Subcutaneous abdominal adipose tissue (tissue), 5 donors: ENCODE data around the gene B3GALT2.

Experiments used
- H3K27ac ChIP-seq: one replicate; pipeline ENCODE4 v1.7.0; 2013; ENCODE audit warnings: low read depth, mild to moderate bottlenecking, inconsistent platforms, low read length, moderate library complexity
- H3K27me3 ChIP-seq, 5 donors: one replicate each; pipeline ENCODE4 v1.7.0; 2013; ENCODE audit warnings: low read length in 5 of 5, inconsistent platforms in 1 of 5; ENCODE audit not compliant: control insufficient read depth in 5 of 5, insufficient read depth in 4 of 5
- H3K36me3 ChIP-seq, 5 donors: one replicate each; pipeline ENCODE4 v1.7.0; 2013; ENCODE audit warnings: low read length in 5 of 5; ENCODE audit not compliant: control insufficient read depth in 5 of 5, insufficient read depth in 5 of 5
- H3K4me1 ChIP-seq, 5 donors: one replicate each; pipeline ENCODE4 v1.7.0; 2013; ENCODE audit warnings: low read length in 5 of 5, mild to moderate bottlenecking in 3 of 5, moderate library complexity in 1 of 5; ENCODE audit not compliant: control insufficient read depth in 5 of 5, insufficient read depth in 5 of 5
- H3K4me3 ChIP-seq, 5 donors: one replicate each; pipeline ENCODE4 v1.7.0; 2013; ENCODE audit warnings: low read length in 5 of 5, low read depth in 1 of 5
- H3K9ac ChIP-seq, 5 donors: one replicate each; pipeline ENCODE4 v1.7.0; 2013; ENCODE audit warnings: low read length in 5 of 5, mild to moderate bottlenecking in 4 of 5, moderate library complexity in 3 of 5
- H3K9me3 ChIP-seq, 5 donors: one replicate each; pipeline ENCODE4 v1.7.0; 2013; ENCODE audit warnings: low read length in 5 of 5; ENCODE audit not compliant: control insufficient read depth in 5 of 5
- donor health status: healthy.
- donor health status: healthy.
- donor health status: healthy.
- donor health status: healthy.
- donor health status: healthy.

Gene B3GALT2

GRCh38 chr1:193144999-193145398 lies 41.4 kb downstream of the B3GALT2 start:
- Histone ChIP-seq H3K9me3 (no peaks in the 10 kb centered on the region), H3K27me3 (no peaks in the 10 kb centered on the region), H3K36me3 (peaks cover 39 to 50% (median 41%) of the 10 kb centered on the region in 5 donors), H3K9ac (no peak overlapping the region), H3K4me1 (peaks cover 0 to 4% (median 2%) of the 10 kb centered on the region in 5 donors), H3K27ac (no peak overlapping the region), H3K4me3 (no peak overlapping the region)

GRCh38 chr1:193144361-193144938 lies 42.0 kb downstream of the B3GALT2 start:
- H3K4me1 ChIP-seq = peaks cover 0 to 4% (median 2%) of the 10 kb centered on the region in 5 donors
- peaks cover 43 to 54% (median 45%) of the 10 kb centered on the region in 5 donors for H3K36me3 ChIP-seq
- H3K4me3 ChIP-seq = no peak overlapping the region
- no peaks in the 10 kb centered on the region for H3K9me3 ChIP-seq
- no peaks in the 10 kb centered on the region for H3K27me3 ChIP-seq
- H3K27ac ChIP-seq = no peak overlapping the region
- H3K9ac ChIP-seq = no peak overlapping the region

- Histone ChIP-seq H3K9ac (no peak overlapping the region), H3K27ac (no peak overlapping the region), H3K4me1 (peaks cover 0 to 4% (median 2%) of the 10 kb centered on the region in 5 donors), H3K27me3 (no peaks in the 10 kb centered on the region), H3K36me3 (peaks cover 42 to 57% (median 44%) of the 10 kb centered on the region in 5 donors), H3K4me3 (no peak overlapping the region), H3K9me3 (no peaks in the 10 kb centered on the region)
Observed at GRCh38 chr1:193143285-193143684, 43.1 kb downstream of the B3GALT2 start.

DNA sequence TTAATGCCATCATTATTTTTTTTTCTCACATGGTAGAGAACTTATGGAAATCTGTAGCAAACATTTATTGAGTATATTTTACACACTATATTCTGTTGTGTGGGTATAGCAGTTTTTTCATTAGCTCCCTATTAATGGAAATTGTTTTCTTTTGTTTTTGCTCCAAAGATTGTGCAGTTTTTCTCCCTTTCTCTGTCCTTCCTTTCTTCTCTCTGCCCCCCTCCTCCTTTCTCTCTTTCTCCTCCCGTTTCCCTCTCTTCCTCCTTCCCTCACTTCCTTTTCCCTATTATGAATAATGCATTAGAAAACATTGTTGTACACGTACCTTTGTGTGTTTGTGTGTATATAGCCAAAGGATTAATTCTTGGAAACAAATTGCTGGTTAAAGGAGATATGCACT lies 44.0 kb downstream of the B3GALT2 start:
- no peak overlapping the region for H3K9ac ChIP-seq
- H3K27me3 ChIP-seq = no peaks in the 10 kb centered on the region
- no peak overlapping the region for H3K4me3 ChIP-seq
- H3K4me1 ChIP-seq = peaks cover 0 to 4% (median 2%) of the 10 kb centered on the region in 5 donors
- no peak overlapping the region for H3K27ac ChIP-seq
- peaks cover 38 to 57% (median 45%) of the 10 kb centered on the region in 5 donors for H3K36me3 ChIP-seq
- H3K9me3 ChIP-seq = no peaks in the 10 kb centered on the region

- Histone ChIP-seq H3K9me3 (no peaks in the 10 kb centered on the region), H3K4me3 (no peak overlapping the region), H3K27me3 (no peaks in the 10 kb centered on the region), H3K36me3 (peaks cover 38 to 53% (median 47%) of the 10 kb centered on the region in 5 donors), H3K4me1 (peaks cover 0 to 4% (median 2%) of the 10 kb centered on the region in 5 donors), H3K27ac (no peak overlapping the region), H3K9ac (no peak overlapping the region)
Observed at GRCh38 chr1:193141804-193142203, 44.6 kb downstream of the B3GALT2 start.

- Histone ChIP-seq H3K4me3 (no peak overlapping the region), H3K27ac (no peak overlapping the region), H3K9ac (no peak overlapping the region), H3K4me1 (peaks cover 0 to 4% (median 0%) of the 10 kb centered on the region in 5 donors), H3K27me3 (no peaks in the 10 kb centered on the region), H3K9me3 (no peaks in the 10 kb centered on the region), H3K36me3 (peaks cover 35 to 58% (median 51%) of the 10 kb centered on the region in 5 donors)
Observed at GRCh38 chr1:193140254-193140653, 46.2 kb downstream of the B3GALT2 start.

DNA sequence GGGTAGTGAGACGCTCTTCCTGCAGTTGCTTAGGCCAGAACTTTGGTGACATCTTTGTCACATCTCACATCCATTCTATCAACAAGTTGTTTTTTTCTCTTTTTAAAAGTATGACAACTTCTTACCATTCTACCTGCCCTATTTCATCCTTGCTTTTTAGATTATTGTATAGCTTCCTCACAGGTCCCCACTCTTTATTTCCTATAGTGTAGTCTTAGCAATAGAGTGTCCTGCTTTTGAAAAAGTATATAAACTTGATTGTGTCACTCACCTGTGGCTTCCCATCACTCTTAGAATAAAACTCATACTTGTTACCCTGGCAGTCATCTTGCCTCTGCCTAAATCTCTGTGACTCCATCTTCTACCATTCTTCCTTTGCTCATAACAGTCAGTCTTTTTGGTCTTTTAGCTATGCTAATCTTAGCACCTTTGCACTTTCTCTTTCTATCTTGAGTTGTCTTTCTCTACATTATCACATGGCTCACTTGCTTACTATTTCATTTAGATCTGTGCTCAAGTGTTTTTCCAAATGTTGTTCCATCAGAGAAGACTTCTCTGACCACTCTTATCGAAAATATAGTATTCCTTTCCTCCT lies 55.0 kb downstream of the B3GALT2 start:
- H3K9ac ChIP-seq = no peak overlapping the region
- H3K27ac ChIP-seq = no peak overlapping the region
- H3K4me1 ChIP-seq = peaks cover 0 to 2% (median 0%) of the 10 kb centered on the region in 5 donors
- no peaks in the 10 kb centered on the region for H3K9me3 ChIP-seq
- H3K27me3 ChIP-seq = no peaks in the 10 kb centered on the region
- H3K36me3 ChIP-seq = peaks cover 28 to 39% (median 35%) of the 10 kb centered on the region in 5 donors
- no peak overlapping the region for H3K4me3 ChIP-seq
